A549 treated with Mapracorat at 1 μM for 4 hours (cell line): ENCODE results near the gene GCNT2. TPM values are rescaled to one million over a fixed set of nuclear protein-coding genes. Genes with fewer than 3 reads are reported as not detected.

Source experiments
- total RNA-seq: library from RNA; stranded (reverse); fragments of 200-300 nt; extraction: Qiagen RNA extraction; gene quantifications from 5 replicates; pipeline ENCODE4 v1.2.3, GENCODE V29; 2022

The GCNT2 gene
- total RNA-seq, result 4.9 to 6.3 TPM (median 5.5 TPM) in 5 replicates

DNA sequence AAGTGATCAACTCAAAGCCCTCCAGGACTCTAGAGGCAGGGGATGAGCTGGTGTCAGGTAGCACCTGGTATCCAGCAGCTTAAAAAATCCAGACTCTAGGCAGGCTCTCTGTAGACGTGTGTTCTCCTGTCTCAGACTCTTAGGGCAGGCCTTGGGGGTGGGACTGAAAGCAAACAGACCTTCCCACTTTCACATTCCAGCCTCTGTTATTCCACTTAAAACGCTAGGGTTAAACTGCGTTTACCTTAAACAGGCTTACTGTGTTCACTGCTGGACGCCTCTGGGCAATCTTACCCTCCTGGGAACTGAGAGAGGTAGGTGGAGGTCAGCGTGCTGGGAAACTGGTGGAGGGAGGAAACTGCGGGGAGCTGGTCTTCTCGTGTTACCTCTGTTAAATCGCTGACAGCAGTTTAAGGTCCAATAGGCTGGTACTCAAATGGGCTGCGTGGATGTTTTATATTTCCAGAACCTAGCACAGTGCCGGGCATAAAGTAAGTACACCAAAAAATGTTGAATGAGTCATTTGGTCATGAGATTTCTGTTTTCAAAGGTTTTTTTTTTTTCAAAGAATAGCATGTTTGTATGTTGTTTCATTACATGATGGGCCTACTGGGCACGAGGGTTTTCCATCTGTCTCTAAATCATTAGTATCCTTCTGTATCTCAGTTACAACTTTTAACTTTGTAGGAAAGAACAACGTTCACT is at the start of gene GCNT2:
Gene GCNT2, plus strand, starts transcription at position 248 of the 705 bp plus-strand sequence. CDS start 7,561 bp downstream, outside the sequence.

Other genes with a start within 250 kb of the GCNT2 start
- 9.6 to 11.4 TPM (median 10.8 TPM) in 5 replicates for gene TFAP2A, start 106.3 kb upstream of the GCNT2 start, total RNA-seq
- 1.4 to 2.6 TPM (median 2.0 TPM) in 5 replicates for gene C6orf52, start 173.3 kb downstream of the GCNT2 start, total RNA-seq
- 18.5 to 22.5 TPM (median 19.7 TPM) in 5 replicates for gene PAK1IP1, start 173.6 kb downstream of the GCNT2 start, total RNA-seq
- 142 to 160 TPM (median 151 TPM) in 5 replicates for gene TMEM14C, start 201.7 kb downstream of the GCNT2 start, total RNA-seq
- 124 to 150 TPM (median 139 TPM) in 5 replicates for gene TMEM14B, start 226.5 kb downstream of the GCNT2 start, total RNA-seq